ENCODE data around the gene PBX3.

Gene PBX3

GRCh38 chr9:125757834-125758233, 10.7 kb downstream of the PBX3 start:
- no peak for TF ChIP-seq CTCF (IDR thresholded peaks at IDR 0.05; ENCODE audit: low read depth, low read length)
- no peak overlapping the region for H3K4me3 ChIP-seq (ENCODE audit: low read depth, low read length)

DNA sequence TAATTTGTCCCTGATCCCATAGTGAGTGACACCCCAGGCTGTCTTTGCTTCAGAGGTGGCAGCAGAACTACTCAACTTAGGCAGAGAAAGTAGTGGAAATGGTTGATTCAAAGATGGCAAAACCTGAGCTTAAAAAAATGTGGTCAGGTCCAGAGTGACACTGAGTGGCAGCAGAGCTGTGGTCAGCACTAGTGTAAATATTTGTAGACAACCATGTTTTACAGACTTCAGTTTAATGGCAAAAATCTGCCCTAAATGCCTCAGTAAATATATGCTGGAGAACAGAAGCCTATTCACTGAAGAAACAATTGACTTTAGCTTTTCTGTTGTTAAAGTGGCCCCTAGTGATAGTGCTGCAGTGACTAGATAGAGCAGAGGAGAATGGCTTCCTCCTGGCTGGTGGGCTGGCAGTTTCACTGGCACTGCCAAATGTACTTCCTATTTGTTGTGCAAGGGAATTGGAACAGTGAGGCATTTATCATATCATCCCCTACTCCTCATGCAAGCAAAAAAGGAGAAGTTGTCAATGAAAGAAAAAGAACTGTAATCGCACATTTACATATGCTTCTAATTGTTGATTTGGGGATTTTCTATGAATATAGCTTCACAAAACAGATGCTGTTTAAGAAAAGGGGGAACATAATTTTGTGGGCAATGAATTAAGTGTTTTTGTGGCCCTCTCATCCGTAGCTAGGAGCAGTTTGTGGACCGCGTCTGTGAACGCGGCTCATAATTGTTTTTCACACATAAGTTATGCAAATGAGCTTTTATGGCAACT, 12.0 kb downstream of the PBX3 start:
- no peak for TF ChIP-seq CTCF (IDR thresholded peaks at IDR 0.05; ENCODE audit: low read depth, low read length)
- no peak overlapping the region for H3K4me3 ChIP-seq (ENCODE audit: low read depth, low read length)

- peak overlapping the region; percentile 40; the same call in 1 of the 2 replicates for H3K4me3 ChIP-seq (ENCODE audit: low read depth, low read length)
- TF ChIP-seq CTCF (IDR thresholded peaks at IDR 0.05; ENCODE audit: low read depth, low read length), result no peak
Measured at GRCh38 chr9:125759764-125760129, 12.6 kb downstream of the PBX3 start.

GRCh38 chr9:125760537-125760936, 13.4 kb downstream of the PBX3 start:
- no peak for TF ChIP-seq CTCF (IDR thresholded peaks at IDR 0.05; ENCODE audit: low read depth, low read length)
- no peak overlapping the region for H3K4me3 ChIP-seq (ENCODE audit: low read depth, low read length)

- no peak for TF ChIP-seq CTCF (IDR thresholded peaks at IDR 0.05; ENCODE audit: low read depth, low read length)
- H3K4me3 ChIP-seq (ENCODE audit: low read depth, low read length), result no peak overlapping the region
Measured at GRCh38 chr9:125761676-125762450, 14.7 kb downstream of the PBX3 start.

DNA sequence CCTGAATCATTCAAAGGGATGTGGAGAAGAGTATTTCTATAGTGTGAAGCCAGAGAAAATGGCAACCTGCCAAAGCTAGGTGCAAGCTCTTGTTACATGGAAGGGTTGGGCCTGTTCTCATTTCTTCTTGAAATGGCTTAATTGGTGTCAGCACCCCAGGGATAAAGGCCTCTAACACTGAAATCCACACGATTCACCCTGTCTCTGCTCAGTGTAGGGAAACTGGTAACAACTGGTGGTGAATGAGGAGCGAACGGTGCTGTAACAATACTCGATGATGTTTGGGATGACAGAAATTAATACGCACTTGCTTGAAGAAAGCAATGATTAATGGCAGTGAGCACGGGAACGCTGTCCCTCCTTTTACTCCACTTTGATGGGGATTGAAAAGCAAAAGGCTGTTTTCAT, 16.2 kb downstream of the PBX3 start:
- no peak overlapping the region for H3K4me3 ChIP-seq (ENCODE audit: low read depth, low read length)
- TF ChIP-seq CTCF (IDR thresholded peaks at IDR 0.05; ENCODE audit: low read depth, low read length), result no peak

DNA sequence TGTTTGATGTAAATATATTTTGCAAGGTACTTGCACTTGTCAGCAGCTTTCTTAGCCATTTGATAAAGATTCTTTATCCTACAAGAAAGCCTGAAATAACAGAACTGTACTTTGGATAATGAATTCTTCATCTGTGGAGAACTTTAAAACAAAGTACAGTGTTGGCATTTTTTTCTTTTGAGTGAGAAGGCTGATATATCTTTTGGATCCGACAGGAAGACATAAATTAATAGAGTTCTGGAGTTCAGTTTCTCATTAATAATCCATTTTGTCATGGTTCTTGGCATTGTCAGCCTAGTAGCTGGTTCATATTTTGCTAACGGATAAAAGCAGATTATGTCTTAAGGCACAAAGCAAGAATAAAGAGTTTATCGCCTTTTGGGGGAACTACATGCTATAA, 17.0 kb downstream of the PBX3 start:
- no peak overlapping the region for H3K4me3 ChIP-seq (ENCODE audit: low read depth, low read length)
- no peak for TF ChIP-seq CTCF (IDR thresholded peaks at IDR 0.05; ENCODE audit: low read depth, low read length)

Data from WI38 (cell line).